NCI-H510A treated with DMSO at 0.1 percent for 48 hours (cell line): Measurements from ENCODE around the gene POLRMT.
"Not testable (repeated sequence)": the region's sequence is repeated elsewhere in the genome, so short reads cannot be mapped to it uniquely, and the experiment has no call there.

ENCODE experiments used
- DNase-seq: peaks from one replicate; lab custom pipeline; 2025; lab: John Stamatoyannopoulos, UW

Gene POLRMT

GRCh38 chr19:593055-593454 lies 40.3 kb downstream of the POLRMT start:
- DNase-seq, result no peak

GRCh38 chr19:592101-592500 lies 41.2 kb downstream of the POLRMT start:
- no peak for DNase-seq

- no peak for DNase-seq
These were observed 42.0 kb downstream of the POLRMT start for GRCh38 chr19:591099-591958.

GRCh38 chr19:590750-591098 lies 42.6 kb downstream of the POLRMT start:
- DNase-seq, result no peak

- peak; percentile 16 for DNase-seq
These were observed 43.0 kb downstream of the POLRMT start for GRCh38 chr19:590396-590745.

- DNase-seq, result no peak
These were observed 43.5 kb downstream of the POLRMT start, which contains the start of gene HCN2 for GRCh38 chr19:589693-590395. TSS of gene HCN2 (plus strand) at chr19:589881. CDS start at chr19:589946, 65 bp downstream.

GRCh38 chr19:588741-589692 lies 44.3 kb downstream of the POLRMT start:
- peak; percentile 31 for DNase-seq

- DNase-seq, result peak; percentile 71
These were observed 45.1 kb downstream of the POLRMT start for GRCh38 chr19:588093-588740.

- no peak for DNase-seq
These were observed 47.7 kb downstream of the POLRMT start for GRCh38 chr19:585551-586110.

- not testable (repeated sequence) for DNase-seq
These were observed 48.2 kb downstream of the POLRMT start for GRCh38 chr19:585146-585545.

- no peak for DNase-seq
These were observed 48.9 kb downstream of the POLRMT start for GRCh38 chr19:584240-585001.

GRCh38 chr19:583968-584239 lies 49.4 kb downstream of the POLRMT start:
- DNase-seq, result no peak

- DNase-seq, result no peak
These were observed 50.0 kb downstream of the POLRMT start for GRCh38 chr19:583198-583967.

GRCh38 chr19:582497-583197 lies 50.7 kb downstream of the POLRMT start:
- no peak for DNase-seq

GRCh38 chr19:581399-582111 lies 51.8 kb downstream of the POLRMT start:
- no peak for DNase-seq

- DNase-seq, result no peak
These were observed 53.0 kb downstream of the POLRMT start for GRCh38 chr19:580274-580835.

GRCh38 chr19:579842-580155 lies 53.5 kb downstream of the POLRMT start:
- DNase-seq, result no peak

- no peak for DNase-seq
These were observed 54.1 kb downstream of the POLRMT start for GRCh38 chr19:579111-579841.
